Astrocyte (in vitro differentiated cells and primary cell): ENCODE data around the gene TBC1D12. TPM values are rescaled to one million over a fixed set of nuclear protein-coding genes. Genes with fewer than 3 reads are reported as not detected.
"Not testable (repeated sequence)": the region's sequence is repeated elsewhere in the genome, so short reads cannot be mapped to it uniquely, and the experiment has no call there.

ENCODE experiments used
- DNase-seq: peaks from one replicate; pipeline ENCODE4 v3.0.0-alpha.2; 2010; ENCODE audit warnings: low read depth
- FAIRE-seq: peaks from 2 replicates; lab custom pipeline; 2011; peaks lifted over from hg19 to GRCh38; lab: Jason Lieb, UNC
- H2AFZ ChIP-seq: 2 replicates; pipeline ENCODE4 v1.6.0; 2012; ENCODE audit warnings: low read depth, low read length, inconsistent platforms
- H3K27ac ChIP-seq: 2 replicates; pipeline ENCODE4 v1.5.1; 2011; ENCODE audit warnings: low read depth, low read length, inconsistent platforms
- H3K27me3 ChIP-seq: 2 replicates; pipeline ENCODE4 v1.6.0; 2011; ENCODE audit warnings: low read length, inconsistent platforms; ENCODE audit not compliant: insufficient read depth
- H3K36me3 ChIP-seq: 2 replicates; pipeline ENCODE4 v1.5.1; 2011; ENCODE audit warnings: low read length, inconsistent platforms; ENCODE audit not compliant: insufficient read depth
- H3K4me1 ChIP-seq: 2 replicates; pipeline ENCODE4 v1.5.1; 2011; ENCODE audit warnings: low read length, inconsistent platforms; ENCODE audit not compliant: insufficient read depth
- H3K4me2 ChIP-seq: 2 replicates; pipeline ENCODE4 v1.6.0; 2012; ENCODE audit warnings: low read length, inconsistent platforms
- H3K4me3 ChIP-seq: 2 replicates; pipeline ENCODE4 v1.5.1; 2011; ENCODE audit warnings: low read depth, mild to moderate bottlenecking, low read length, inconsistent platforms; ENCODE audit not compliant: insufficient read depth
- H3K79me2 ChIP-seq: 2 replicates; pipeline ENCODE4 v1.6.0; 2012; ENCODE audit warnings: mild to moderate bottlenecking, low read length, inconsistent platforms; ENCODE audit not compliant: insufficient read depth
- H3K9ac ChIP-seq: 2 replicates; pipeline ENCODE4 v1.6.0; 2012; ENCODE audit warnings: mild to moderate bottlenecking, low read length, inconsistent platforms
- H3K9me3 ChIP-seq: 2 replicates; pipeline ENCODE4 v1.5.1; 2012; ENCODE audit warnings: low read depth, mild to moderate bottlenecking, low read length, inconsistent platforms; ENCODE audit not compliant: insufficient read depth
- H4K20me1 ChIP-seq: 2 replicates; pipeline ENCODE4 v1.6.0; 2012; ENCODE audit warnings: low read length, inconsistent platforms; ENCODE audit not compliant: insufficient read depth
- H3K27ac Mint-ChIP-seq: one replicate; pipeline ENCODE4 v1.8.0; 2021; ENCODE audit warnings: mild to moderate bottlenecking, mixed read lengths; ENCODE audit not compliant: unreplicated experiment
- H3K27me3 Mint-ChIP-seq: one replicate; pipeline ENCODE4 v1.8.0; 2021; ENCODE audit warnings: low read depth, mixed read lengths; ENCODE audit not compliant: unreplicated experiment
- H3K36me3 Mint-ChIP-seq: one replicate; pipeline ENCODE4 v1.8.0; 2021; ENCODE audit warnings: low read depth, mixed read lengths; ENCODE audit not compliant: unreplicated experiment
- H3K4me1 Mint-ChIP-seq: one replicate; pipeline ENCODE4 v1.8.0; 2021; ENCODE audit warnings: low read depth, mixed read lengths; ENCODE audit not compliant: unreplicated experiment
- H3K4me3 Mint-ChIP-seq: one replicate; pipeline ENCODE4 v1.8.0; 2021; ENCODE audit warnings: mild to moderate bottlenecking, moderate library complexity, mixed read lengths; ENCODE audit not compliant: unreplicated experiment
- H3K9me3 Mint-ChIP-seq: one replicate; pipeline ENCODE4 v1.8.0; 2021; ENCODE audit warnings: mild to moderate bottlenecking, mixed read lengths; ENCODE audit not compliant: unreplicated experiment
- EZH2 ChIP-seq: IDR thresholded peaks from 2 replicates; pipeline ENCODE4 v1.6.1; 2012; ENCODE audit warnings: mild to moderate bottlenecking, low read length, inconsistent platforms; ENCODE audit not compliant: insufficient read depth
- total RNA-seq: library from RNA; stranded (reverse); gene quantifications from 2 replicates; pipeline ENCODE4 v1.2.1, GENCODE V29; 2021
- TF ChIP-seq, protein P1 (sequence below): IDR thresholded peaks from 2 replicates; pipeline ENCODE4 v1.5.1; 2011; ENCODE audit warnings: low read depth, mild to moderate bottlenecking, inconsistent platforms, low read length, moderate library complexity; ENCODE audit not compliant: insufficient read depth

TBC1D12 gene
- total RNA-seq, 1 donor from 2014 or later: 7.6 TPM

DNA sequence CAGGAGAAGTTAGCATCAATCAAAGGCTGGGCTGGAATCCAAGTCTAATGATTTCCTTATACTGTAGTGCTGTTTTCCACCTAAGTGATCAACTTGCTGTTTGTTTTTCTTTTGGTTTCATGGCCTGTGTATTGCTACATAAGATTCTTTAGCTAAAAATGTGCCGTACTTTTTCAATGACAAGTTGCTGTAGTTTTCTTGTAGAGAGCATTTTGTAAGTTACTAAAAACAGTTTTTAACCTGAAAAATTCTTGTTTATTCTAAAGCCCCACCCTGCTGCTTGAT lies 144.5 kb downstream of the TBC1D12 start:
- Mint-ChIP-seq H3K27ac (no peak overlapping the region), H3K27me3 (no peaks in the 10 kb centered on the region), H3K4me3 (peak overlapping the region; percentile 94), H3K36me3 (no peaks in the 10 kb centered on the region), H3K9me3 (no peaks in the 10 kb centered on the region), H3K4me1 (peaks cover 1% of the 10 kb centered on the region)
- TF ChIP-seq EZH2: no peak
- TF ChIP-seq, protein P1, sequence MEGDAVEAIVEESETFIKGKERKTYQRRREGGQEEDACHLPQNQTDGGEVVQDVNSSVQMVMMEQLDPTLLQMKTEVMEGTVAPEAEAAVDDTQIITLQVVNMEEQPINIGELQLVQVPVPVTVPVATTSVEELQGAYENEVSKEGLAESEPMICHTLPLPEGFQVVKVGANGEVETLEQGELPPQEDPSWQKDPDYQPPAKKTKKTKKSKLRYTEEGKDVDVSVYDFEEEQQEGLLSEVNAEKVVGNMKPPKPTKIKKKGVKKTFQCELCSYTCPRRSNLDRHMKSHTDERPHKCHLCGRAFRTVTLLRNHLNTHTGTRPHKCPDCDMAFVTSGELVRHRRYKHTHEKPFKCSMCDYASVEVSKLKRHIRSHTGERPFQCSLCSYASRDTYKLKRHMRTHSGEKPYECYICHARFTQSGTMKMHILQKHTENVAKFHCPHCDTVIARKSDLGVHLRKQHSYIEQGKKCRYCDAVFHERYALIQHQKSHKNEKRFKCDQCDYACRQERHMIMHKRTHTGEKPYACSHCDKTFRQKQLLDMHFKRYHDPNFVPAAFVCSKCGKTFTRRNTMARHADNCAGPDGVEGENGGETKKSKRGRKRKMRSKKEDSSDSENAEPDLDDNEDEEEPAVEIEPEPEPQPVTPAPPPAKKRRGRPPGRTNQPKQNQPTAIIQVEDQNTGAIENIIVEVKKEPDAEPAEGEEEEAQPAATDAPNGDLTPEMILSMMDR: no peak
- Histone ChIP-seq H3K36me3 (no peaks in the 10 kb centered on the region), H2AFZ (peak overlapping the region; percentile 98), H3K9me3 (no peaks in the 10 kb centered on the region), H3K4me1 (no peaks in the 10 kb centered on the region), H3K4me2 (peak overlapping the region; percentile 96), H3K9ac (peak overlapping the region; percentile 99), H3K79me2 (peaks cover 38% of the 10 kb centered on the region), H3K4me3 (peak overlapping the region; percentile 100), H4K20me1 (no peaks in the 10 kb centered on the region), H3K27me3 (no peaks in the 10 kb centered on the region), H3K27ac (no peak overlapping the region)
- FAIRE-seq (peak; percentile 45), DNase-seq (no peak)

DNA sequence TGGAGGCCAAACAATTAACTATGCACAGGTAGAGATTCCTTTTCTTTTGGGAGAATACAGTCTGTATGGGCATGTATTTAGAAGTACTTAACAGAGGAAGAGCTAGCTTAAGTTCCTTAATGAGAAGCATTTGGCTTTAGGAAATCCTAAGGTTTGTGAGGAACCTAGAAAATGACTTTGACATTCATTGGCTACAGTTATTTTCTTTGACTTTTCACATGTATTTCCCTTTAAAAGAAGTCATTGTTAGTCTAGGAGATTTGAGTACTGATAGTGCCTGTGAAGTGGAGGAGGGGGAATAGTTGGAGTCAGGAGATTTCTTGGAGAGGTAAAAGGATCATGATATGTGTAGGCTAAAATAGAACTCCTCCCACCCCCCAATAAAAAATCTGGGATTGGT lies 146.9 kb downstream of the TBC1D12 start:
- Mint-ChIP-seq H3K36me3 (no peaks in the 10 kb centered on the region), H3K27ac (no peak overlapping the region), H3K27me3 (no peaks in the 10 kb centered on the region), H3K9me3 (no peaks in the 10 kb centered on the region), H3K4me1 (peaks cover 1% of the 10 kb centered on the region), H3K4me3 (no peak overlapping the region)
- no peaks in the 10 kb centered on the region for H3K27me3 ChIP-seq
- DNase-seq (no peak), FAIRE-seq (no peak)
- H2AFZ ChIP-seq: no peak overlapping the region
- H3K27ac ChIP-seq: no peak overlapping the region
- H3K4me3 ChIP-seq: no peak overlapping the region
- no peak overlapping the region for H3K9ac ChIP-seq
- H3K9me3 ChIP-seq: no peaks in the 10 kb centered on the region
- no peak overlapping the region for H3K4me2 ChIP-seq
- peaks cover 47% of the 10 kb centered on the region for H3K79me2 ChIP-seq
- no peaks in the 10 kb centered on the region for H4K20me1 ChIP-seq
- TF ChIP-seq, protein P1: no peak
- TF ChIP-seq EZH2: no peak
- peaks cover 4% of the 10 kb centered on the region for H3K36me3 ChIP-seq
- no peaks in the 10 kb centered on the region for H3K4me1 ChIP-seq

DNA sequence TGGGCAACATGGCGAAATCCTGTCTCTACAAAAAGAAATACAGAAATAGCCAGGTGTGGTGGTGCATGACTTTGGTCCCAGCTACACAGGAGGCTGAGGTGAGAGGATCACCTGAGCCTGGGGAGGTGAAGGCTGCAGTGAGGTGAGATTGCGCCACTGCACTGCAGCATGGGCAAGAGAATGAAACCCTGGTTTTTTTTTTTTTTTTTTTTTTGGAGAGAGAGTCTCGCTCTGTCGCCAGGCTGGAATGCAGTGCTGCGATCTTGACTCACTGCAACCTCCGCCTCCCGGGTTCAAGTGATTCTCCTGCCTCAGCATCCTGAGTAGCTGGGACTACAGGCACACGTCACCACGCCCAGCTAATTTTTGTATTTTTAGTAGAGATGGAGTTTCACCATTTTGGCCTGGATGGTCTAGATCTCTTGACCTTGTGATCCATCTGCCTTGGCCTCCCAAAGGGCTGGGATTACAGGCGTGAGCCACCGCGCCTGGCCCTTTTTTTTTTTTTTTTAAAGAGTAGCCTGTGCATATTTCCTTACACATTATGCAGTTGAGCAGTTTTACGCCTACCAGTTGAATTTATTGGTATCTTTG lies 165.5 kb downstream of the TBC1D12 start:
- not testable (repeated sequence) for H3K9me3 ChIP-seq, H3K4me2 ChIP-seq, H3K27ac ChIP-seq, H3K27ac Mint-ChIP-seq, H3K4me1 Mint-ChIP-seq, H4K20me1 ChIP-seq, H3K9me3 Mint-ChIP-seq, H3K4me3 ChIP-seq, H2AFZ ChIP-seq, H3K27me3 Mint-ChIP-seq, DNase-seq, H3K27me3 ChIP-seq, H3K4me1 ChIP-seq, H3K9ac ChIP-seq, H3K36me3 ChIP-seq, H3K4me3 Mint-ChIP-seq, H3K79me2 ChIP-seq, FAIRE-seq, H3K36me3 Mint-ChIP-seq
